Osteocyte (in vitro differentiated cells): Measurements from ENCODE around the gene CDH16. TPM values are rescaled to one million over a fixed set of nuclear protein-coding genes. Genes with fewer than 3 reads are reported as not detected.

Experiments used
- DNase-seq: peaks from one replicate; pipeline ENCODE4 v3.0.0; 2021; ENCODE audit warnings: mixed read lengths; ENCODE audit not compliant: unreplicated experiment; ENCODE audit errors: extremely low spot score
- H3K27ac Mint-ChIP-seq: one replicate; pipeline ENCODE4 v1.8.0; 2021; ENCODE audit warnings: mild to moderate bottlenecking, mixed read lengths; ENCODE audit not compliant: unreplicated experiment
- H3K27me3 Mint-ChIP-seq: one replicate; pipeline ENCODE4 v1.8.0; 2021; ENCODE audit warnings: mixed read lengths; ENCODE audit not compliant: unreplicated experiment
- H3K36me3 Mint-ChIP-seq: one replicate; pipeline ENCODE4 v1.8.0; 2021; ENCODE audit warnings: mixed read lengths; ENCODE audit not compliant: unreplicated experiment
- H3K4me1 Mint-ChIP-seq: one replicate; pipeline ENCODE4 v1.8.0; 2021; ENCODE audit warnings: mixed read lengths; ENCODE audit not compliant: unreplicated experiment
- H3K4me3 Mint-ChIP-seq: one replicate; pipeline ENCODE4 v1.8.0; 2021; ENCODE audit warnings: mild to moderate bottlenecking, moderate library complexity, mixed read lengths; ENCODE audit not compliant: unreplicated experiment
- H3K9me3 Mint-ChIP-seq: one replicate; pipeline ENCODE4 v1.8.0; 2021; ENCODE audit warnings: mixed read lengths; ENCODE audit not compliant: unreplicated experiment
- CTCF ChIP-seq: fragments of 200-600 bp; sonication (generic); IDR thresholded peaks from 2 replicates; pipeline ENCODE4 v1.5.0; 2021; ENCODE audit warnings: antibody characterized with exemption, mild to moderate bottlenecking, moderate library complexity
- total RNA-seq: library from RNA; stranded (reverse); gene quantifications from 2 replicates; pipeline ENCODE4 v1.2.1, GENCODE V29; 2021

Gene CDH16
- total RNA-seq, 1 donor from 2014 or later: not detected

- Mint-ChIP-seq H3K27me3 (peaks cover 11% of the 10 kb centered on the region), H3K9me3 (no peaks in the 10 kb centered on the region), H3K4me1 (peaks cover 6% of the 10 kb centered on the region), H3K4me3 (no peak overlapping the region), H3K36me3 (no peaks in the 10 kb centered on the region), H3K27ac (no peak overlapping the region)
- DNase-seq: no peak
- TF ChIP-seq CTCF: no peak
Observed at GRCh38 chr16:66908116-66908515, 10.6 kb downstream of the CDH16 start.

- TF ChIP-seq CTCF: no peak
- DNase-seq: no peak
- Mint-ChIP-seq H3K27me3 (peaks cover 11% of the 10 kb centered on the region), H3K4me1 (peaks cover 6% of the 10 kb centered on the region), H3K27ac (no peak overlapping the region), H3K4me3 (no peak overlapping the region), H3K9me3 (no peaks in the 10 kb centered on the region), H3K36me3 (no peaks in the 10 kb centered on the region)
Observed at GRCh38 chr16:66906916-66907836, 11.5 kb downstream of the CDH16 start.

GRCh38 chr16:66905633-66906539, 12.8 kb downstream of the CDH16 start:
- Mint-ChIP-seq H3K4me1 (peaks cover 6% of the 10 kb centered on the region), H3K27me3 (peaks cover 11% of the 10 kb centered on the region), H3K27ac (no peak overlapping the region), H3K4me3 (no peak overlapping the region), H3K36me3 (no peaks in the 10 kb centered on the region), H3K9me3 (no peaks in the 10 kb centered on the region)
- no peak for TF ChIP-seq CTCF
- no peak for DNase-seq

- H3K27me3 Mint-ChIP-seq: peaks cover 11% of the 10 kb centered on the region
- H3K27ac Mint-ChIP-seq: no peak overlapping the region
- no peak for DNase-seq
- H3K9me3 Mint-ChIP-seq: no peaks in the 10 kb centered on the region
- TF ChIP-seq CTCF: no peak
- H3K4me3 Mint-ChIP-seq: no peak overlapping the region
- H3K4me1 Mint-ChIP-seq: peaks cover 8% of the 10 kb centered on the region
- H3K36me3 Mint-ChIP-seq: no peaks in the 10 kb centered on the region
Observed at GRCh38 chr16:66904846-66905632, 13.6 kb downstream of the CDH16 start.
